H9 (cell line): ENCODE data around the gene PPP1R14B. TPM values are rescaled to one million over a fixed set of nuclear protein-coding genes. Genes with fewer than 3 reads are reported as not detected.

Experiments used
- DNase-seq: peaks from one replicate; pipeline ENCODE4 v3.0.0-alpha.2; 2017
- H2AFZ ChIP-seq: one replicate; pipeline ENCODE4 v1.6.1; 2013; ENCODE audit warnings: mild to moderate bottlenecking, low read length, control low read depth, moderate library complexity
- H2AK5ac ChIP-seq: 2 replicates; pipeline ENCODE4 v1.6.1; 2013; ENCODE audit warnings: low read length, control low read depth, mixed read lengths; ENCODE audit not compliant: insufficient read length
- H2BK120ac ChIP-seq: one replicate; pipeline ENCODE4 v1.6.1; 2013; ENCODE audit warnings: low read depth, mild to moderate bottlenecking, low read length, control low read depth, inconsistent platforms; ENCODE audit not compliant: poor library complexity, severe bottlenecking
- H2BK12ac ChIP-seq: 2 replicates; pipeline ENCODE4 v1.6.1; 2013; ENCODE audit warnings: low read length, control low read depth, mixed read lengths, low read depth; ENCODE audit not compliant: insufficient read length
- H2BK15ac ChIP-seq: 2 replicates; pipeline ENCODE4 v1.6.1; 2013; ENCODE audit warnings: low read depth, low read length, control low read depth
- H2BK20ac ChIP-seq: one replicate; pipeline ENCODE4 v1.6.1; 2013; ENCODE audit warnings: low read depth, mild to moderate bottlenecking, low read length, control low read depth, inconsistent platforms; ENCODE audit not compliant: poor library complexity, severe bottlenecking
- H2BK5ac ChIP-seq: 2 replicates; pipeline ENCODE4 v1.6.1; 2013; ENCODE audit warnings: low read length, control low read depth, mixed read lengths; ENCODE audit not compliant: insufficient read length
- H3K14ac ChIP-seq: 2 replicates; pipeline ENCODE4 v1.6.1; 2013; ENCODE audit warnings: low read length, control low read depth; ENCODE audit not compliant: insufficient read depth
- H3K18ac ChIP-seq: 2 replicates; pipeline ENCODE4 v1.6.1; 2013; ENCODE audit warnings: low read depth, mild to moderate bottlenecking, mixed read lengths, low read length, control low read depth; ENCODE audit not compliant: insufficient read length
- H3K23ac ChIP-seq: 2 replicates; pipeline ENCODE4 v1.6.1; 2013; ENCODE audit warnings: low read length, control low read depth, mixed read lengths, low read depth; ENCODE audit not compliant: insufficient read length
- H3K23me2 ChIP-seq: 2 replicates; pipeline ENCODE4 v1.6.1; 2013; ENCODE audit warnings: low read depth, mild to moderate bottlenecking, mixed read lengths, low read length, control low read depth; ENCODE audit not compliant: insufficient read length, poor library complexity, severe bottlenecking
- H3K27ac ChIP-seq: 2 replicates; pipeline ENCODE4 v1.5.1; 2013; ENCODE audit warnings: low read length, control low read depth, mixed read lengths, low read depth; ENCODE audit not compliant: insufficient read length
- H3K27me3 ChIP-seq: 2 replicates; pipeline ENCODE4 v1.6.1; 2013; ENCODE audit warnings: low read length, control low read depth, inconsistent platforms; ENCODE audit not compliant: insufficient read depth
- H3K4ac ChIP-seq: 2 replicates; pipeline ENCODE4 v1.6.1; 2013; ENCODE audit warnings: low read depth, mild to moderate bottlenecking, control low read depth, inconsistent platforms, low read length, moderate library complexity
- H3K4me1 ChIP-seq: 2 replicates; pipeline ENCODE4 v1.6.1; 2013; ENCODE audit warnings: low read length, control low read depth, inconsistent platforms; ENCODE audit not compliant: insufficient read depth
- H3K4me2 ChIP-seq: 2 replicates; pipeline ENCODE4 v1.6.1; 2013; ENCODE audit warnings: low read length, control low read depth, mixed read lengths; ENCODE audit not compliant: insufficient read length, insufficient read depth
- H3K56ac ChIP-seq: 2 replicates; pipeline ENCODE4 v1.6.1; 2013; ENCODE audit warnings: low read depth, mild to moderate bottlenecking, mixed read lengths, low read length, control low read depth; ENCODE audit not compliant: insufficient read length
- H3K79me1 ChIP-seq: 2 replicates; pipeline ENCODE4 v1.6.1; 2013; ENCODE audit warnings: low read depth, mild to moderate bottlenecking, moderate library complexity, low read length, control low read depth, inconsistent platforms; ENCODE audit not compliant: insufficient read depth, poor library complexity, severe bottlenecking
- H3K79me2 ChIP-seq: 2 replicates; pipeline ENCODE4 v1.6.1; 2013; ENCODE audit warnings: low read length, control low read depth, inconsistent platforms; ENCODE audit not compliant: insufficient read depth
- H3K9ac ChIP-seq: 2 replicates; pipeline ENCODE4 v1.6.1; 2013; ENCODE audit warnings: low read length, control low read depth, mixed read lengths; ENCODE audit not compliant: insufficient read length; ENCODE audit errors: extremely low read depth
- H3K9me3 ChIP-seq: one replicate; pipeline ENCODE4 v1.6.1; 2013; ENCODE audit warnings: low read depth, low read length, inconsistent platforms; ENCODE audit not compliant: control insufficient read depth
- H3T11ph ChIP-seq: one replicate; pipeline ENCODE4 v1.6.1; 2013; ENCODE audit warnings: mild to moderate bottlenecking, low read length, control low read depth, inconsistent platforms
- H4K20me1 ChIP-seq: one replicate; pipeline ENCODE4 v1.6.1; 2013; ENCODE audit not compliant: control insufficient read depth, insufficient read length, insufficient read depth
- H4K5ac ChIP-seq: 2 replicates; pipeline ENCODE4 v1.6.1; 2013; ENCODE audit warnings: low read depth, mild to moderate bottlenecking, mixed read lengths, low read length, control low read depth; ENCODE audit not compliant: insufficient read length
- H4K8ac ChIP-seq: replicated peaks from 2 replicates; pipeline ENCODE4 v1.6.1; 2013; ENCODE audit warnings: low read length, control low read depth, mixed read lengths, low read depth; ENCODE audit not compliant: insufficient read length
- H4K91ac ChIP-seq: 2 replicates; pipeline ENCODE4 v1.6.1; 2013; ENCODE audit warnings: low read depth, mild to moderate bottlenecking, moderate library complexity, mixed read lengths, low read length, control low read depth; ENCODE audit not compliant: insufficient read length
- H3K27ac Mint-ChIP-seq, 3 experiments: 2 replicates in 2 of 3; 3 replicates in 1 of 3; pipeline ENCODE4 v1.8.0; 2020 to 2021; ENCODE audit warnings: mixed read lengths in 3 of 3, mild to moderate bottlenecking in 1 of 3, moderate library complexity in 1 of 3
- H3K27me3 Mint-ChIP-seq: 2 replicates; pipeline ENCODE4 v1.8.0; 2021; ENCODE audit warnings: low read depth, mild to moderate bottlenecking, moderate library complexity, mixed read lengths
- H3K36me3 Mint-ChIP-seq, 3 experiments: 2 replicates in 2 of 3; 3 replicates in 1 of 3; pipeline ENCODE4 v1.8.0; 2020 to 2021; ENCODE audit warnings: low read depth in 3 of 3, mixed read lengths in 3 of 3; ENCODE audit not compliant: insufficient read depth in 1 of 3
- H3K4me1 Mint-ChIP-seq, 2 experiments: 2 replicates each; pipeline ENCODE4 v1.8.0; 2020; ENCODE audit warnings: mixed read lengths in 2 of 2
- H3K4me3 Mint-ChIP-seq, 2 experiments: 2 replicates in 1 of 2; 3 replicates in 1 of 2; pipeline ENCODE4 v1.8.0; 2020 to 2021; ENCODE audit warnings: mild to moderate bottlenecking in 2 of 2, mixed read lengths in 2 of 2, moderate library complexity in 1 of 2
- H3K9me3 Mint-ChIP-seq, 2 experiments: 2 replicates in 1 of 2; 3 replicates in 1 of 2; pipeline ENCODE4 v1.8.0; 2020; ENCODE audit warnings: mild to moderate bottlenecking in 2 of 2, mixed read lengths in 2 of 2, moderate library complexity in 1 of 2
- CTCF ChIP-seq: fragments of 200-600 bp; sonication (generic); conservative IDR thresholded peaks from 3 replicates; pipeline ENCODE4 v1.8.0; 2021; ENCODE audit warnings: antibody characterized with exemption, mild to moderate bottlenecking
- WGBS: extraction: QIAGEN DNeasy Blood & Tissue Kit; methylation state at CpG from one replicate; pipeline ENCODE4 v1.1.7; 2013; ENCODE audit warnings: missing lambda C conversion rate, low lambda C conversion rate, mixed read lengths; ENCODE audit not compliant: insufficient read length; ENCODE audit errors: extremely low coverage; 5-methylcytosine and 5-hydroxymethylcytosine counted together
- total RNA-seq: library from RNA; stranded (reverse); gene quantifications from 2 replicates; pipeline ENCODE4 v1.2.1, GENCODE V29; 2021

Gene PPP1R14B
- total RNA-seq, 1 experiment from 2014 or later = 358 TPM

GRCh38 chr11:64235437-64236161, 11.1 kb downstream of the PPP1R14B start:
- Histone ChIP-seq H4K5ac (no peak overlapping the region), H2AK5ac (no peak overlapping the region), H3K23me2 (peaks cover 18% of the 10 kb centered on the region), H3K23ac (no peak overlapping the region), H3K56ac (no peak overlapping the region), H3T11ph (no peak overlapping the region), H2AFZ (no peak overlapping the region), H2BK5ac (no peak overlapping the region), H2BK120ac (no peak overlapping the region), H3K4me2 (peak overlapping the region; percentile 42), H3K9ac (no peak overlapping the region), H2BK15ac (no peak overlapping the region), H4K91ac (no peak overlapping the region), H2BK20ac (no peak overlapping the region), H3K18ac (no peak overlapping the region), H3K27ac (no peak overlapping the region), H3K4me1 (no peaks in the 10 kb centered on the region), H3K4ac (no peak overlapping the region), H2BK12ac (no peak overlapping the region), H3K9me3 (no peaks in the 10 kb centered on the region), H3K27me3 (no peaks in the 10 kb centered on the region; the same call in 1 of the 2 replicates), H4K8ac (no peak overlapping the region), H3K79me1 (no peaks in the 10 kb centered on the region), H4K20me1 (no peaks in the 10 kb centered on the region), H3K79me2 (no peaks in the 10 kb centered on the region), H3K14ac (no peak overlapping the region)
- no peak overlapping the region for H3K27ac Mint-ChIP-seq
- H3K27me3 Mint-ChIP-seq = peaks cover 20% of the 10 kb centered on the region
- no peaks in the 10 kb centered on the region for H3K9me3 Mint-ChIP-seq
- no CpG with 5 or more reads among the region's 12 CpGs for WGBS
- peaks cover 22 to 30% of the 10 kb centered on the region in 2 experiments for H3K4me1 Mint-ChIP-seq
- no peak for DNase-seq
- no peak for TF ChIP-seq CTCF
- H3K36me3 Mint-ChIP-seq = peaks cover 4 to 26% (median 13%) of the 10 kb centered on the region in 3 experiments; a peak in 6 of 7 replicates
- H3K4me3 Mint-ChIP-seq = peak overlapping the region; percentile 81 to 85
